HepG2 (cell line): ENCODE results near the gene TATDN2. TPM values are rescaled to one million over a fixed set of nuclear protein-coding genes. Genes with fewer than 3 reads are reported as not detected.

Experiments used
- CBX1 ChIP-seq: IDR thresholded peaks from one replicate; pipeline ENCODE4 v1.6.1; 2016; ENCODE audit warnings: antibody characterized with exemption, low read depth
- ETV6 ChIP-seq: sonication (generic); formaldehyde crosslinking; conservative IDR thresholded peaks from 2 replicates; pipeline ENCODE4 v1.4.0; 2020; ENCODE audit warnings: missing genetic modification reagents
- GABPB1 ChIP-seq: IDR thresholded peaks from 2 replicates; pipeline ENCODE4 v1.6.1; 2016; ENCODE audit warnings: mild to moderate bottlenecking, missing genetic modification reagents, moderate library complexity, missing compliant biosample characterization
- GFI1 ChIP-seq: sonication (generic); formaldehyde crosslinking; IDR thresholded peaks from 2 replicates; pipeline ENCODE4 v1.5.0; 2020; ENCODE audit warnings: missing genetic modification reagents, mild to moderate bottlenecking, borderline replicate concordance
- HOXA3 ChIP-seq: sonication (generic); formaldehyde crosslinking; IDR thresholded peaks from 2 replicates; pipeline ENCODE4 v1.5.0; 2020; ENCODE audit warnings: missing genetic modification reagents
- NONO ChIP-seq, 2 experiments: fragments of 450-650 bp in 1 of 2; sonication (generic) in 1 of 2; formaldehyde crosslinking in 1 of 2; IDR thresholded peaks in 1 of 2; conservative IDR thresholded peaks in 1 of 2; 2 replicates each; pipeline versions ENCODE4 v1.6.1 to v1.8.0; 2017 to 2022; ENCODE audit warnings: mild to moderate bottlenecking in 1 of 2, missing genetic modification reagents in 1 of 2, moderate library complexity in 1 of 2
- TFDP1 ChIP-seq: IDR thresholded peaks from 2 replicates; pipeline ENCODE4 v1.6.1; 2016; ENCODE audit warnings: missing compliant biosample characterization, missing genetic modification reagents, borderline replicate concordance
- TFE3 ChIP-seq: IDR thresholded peaks from 2 replicates; pipeline ENCODE4 v1.6.1; 2016
- ZNF281 ChIP-seq: sonication (generic); formaldehyde crosslinking; IDR thresholded peaks from 2 replicates; pipeline ENCODE4 v1.4.0; 2020; ENCODE audit warnings: missing genetic modification reagents, borderline replicate concordance
- ZNF329 ChIP-seq: sonication (generic); formaldehyde crosslinking; IDR thresholded peaks from 2 replicates; pipeline ENCODE4 v1.9.0; 2021; ENCODE audit warnings: low read depth, mild to moderate bottlenecking, missing genetic modification reagents
- ZNF33B ChIP-seq: sonication (generic); formaldehyde crosslinking; IDR thresholded peaks from 2 replicates; pipeline ENCODE4 v1.5.1; 2020; ENCODE audit warnings: mild to moderate bottlenecking, missing genetic modification reagents
- ZNF609 ChIP-seq: sonication (generic); formaldehyde crosslinking; IDR thresholded peaks from 2 replicates; pipeline ENCODE4 v1.4.0; 2020; ENCODE audit warnings: mild to moderate bottlenecking, missing genetic modification reagents, borderline replicate concordance
- ZNF710 ChIP-seq: sonication (generic); formaldehyde crosslinking; IDR thresholded peaks from 2 replicates; pipeline ENCODE4 v1.5.0; 2020; ENCODE audit warnings: mild to moderate bottlenecking, missing genetic modification reagents, borderline replicate concordance
- ZNF747 ChIP-seq: sonication (generic); formaldehyde crosslinking; IDR thresholded peaks from 2 replicates; pipeline ENCODE4 v1.8.1; 2023; ENCODE audit warnings: missing genetic modification reagents, mild to moderate bottlenecking, borderline replicate concordance
- polyA plus RNA-seq, 8 experiments: library from polyadenylated mRNA; depleted of rRNA in 3 of 8; stranded (reverse) in 7 of 8; unstranded in 1 of 8; fragments of >200 nt; fragmentation: Illumina TruSeq in 4 of 8; extraction: Trizol in 4 of 8; gene quantifications; 2 replicates each; pipeline versions ENCODE4 v1.2.1 to v1.2.3, GENCODE V29; 2011 to 2016; ENCODE audit warnings: low read depth in 4 of 8, missing spikeins in 1 of 8, mixed read lengths in 1 of 8; ENCODE audit not compliant: insufficient read depth in 1 of 8
- total RNA-seq, 5 experiments: library from RNA; depleted of rRNA; stranded (reverse); fragments of >200 nt; fragmentation: Illumina TruSeq; extraction: Trizol; gene quantifications; 2 replicates each; pipeline ENCODE4 v1.2.3, GENCODE V29; 2016; ENCODE audit warnings: low read depth in 1 of 5

Gene TATDN2
- total and polyA plus RNA-seq, 2 of the 13 experiments (the other 11 are each of a cell fraction or from before 2014, with no cell fraction given), result 12.1 to 21.9 TPM

- TF ChIP-seq ZNF710 (peak; percentile 99), HOXA3 (CRISPR knock-in tag) (peak; percentile 86), GFI1 (peak; percentile 68; the same call in 1 of the 2 replicates), ZNF33B (CRISPR knock-in tag) (0 out of 2 replicates have a peak, but pooled peaks have one; percentile 44), NONO (IDR thresholded peaks at IDR 0.05) (no peak), NONO (CRISPR knock-in tag; conservative IDR thresholded peaks at IDR 0.05) (peak; percentile 80), GABPB1 (CRISPR knock-in tag) (peak; percentile 46; the same call in 1 of the 2 replicates), ZNF329 (CRISPR knock-in tag) (no peak), CBX1 (no peak), ETV6 (peak; percentile 78), ZNF281 (peak; percentile 53; the same call in 1 of the 2 replicates), TFDP1 (CRISPR knock-in tag) (peak; percentile 32), ZNF747 (no peak), ZNF609 (peak; percentile 81), TFE3 (CRISPR knock-in tag) (peak; percentile 85)
Measured at GRCh38 chr3:10224794-10225665, 23.2 kb upstream of the TATDN2 start (continued).
